ENCODE data around the gene ZNF324. TPM values are rescaled to one million over a fixed set of nuclear protein-coding genes. Genes with fewer than 3 reads are reported as not detected.

Gene ZNF324
- total and polyA plus RNA-seq, 2 of the 13 experiments (the other 11 are each of a cell fraction or from before 2014, with no cell fraction given): 1.1 to 4.7 TPM

- TF ChIP-seq, protein P1, sequence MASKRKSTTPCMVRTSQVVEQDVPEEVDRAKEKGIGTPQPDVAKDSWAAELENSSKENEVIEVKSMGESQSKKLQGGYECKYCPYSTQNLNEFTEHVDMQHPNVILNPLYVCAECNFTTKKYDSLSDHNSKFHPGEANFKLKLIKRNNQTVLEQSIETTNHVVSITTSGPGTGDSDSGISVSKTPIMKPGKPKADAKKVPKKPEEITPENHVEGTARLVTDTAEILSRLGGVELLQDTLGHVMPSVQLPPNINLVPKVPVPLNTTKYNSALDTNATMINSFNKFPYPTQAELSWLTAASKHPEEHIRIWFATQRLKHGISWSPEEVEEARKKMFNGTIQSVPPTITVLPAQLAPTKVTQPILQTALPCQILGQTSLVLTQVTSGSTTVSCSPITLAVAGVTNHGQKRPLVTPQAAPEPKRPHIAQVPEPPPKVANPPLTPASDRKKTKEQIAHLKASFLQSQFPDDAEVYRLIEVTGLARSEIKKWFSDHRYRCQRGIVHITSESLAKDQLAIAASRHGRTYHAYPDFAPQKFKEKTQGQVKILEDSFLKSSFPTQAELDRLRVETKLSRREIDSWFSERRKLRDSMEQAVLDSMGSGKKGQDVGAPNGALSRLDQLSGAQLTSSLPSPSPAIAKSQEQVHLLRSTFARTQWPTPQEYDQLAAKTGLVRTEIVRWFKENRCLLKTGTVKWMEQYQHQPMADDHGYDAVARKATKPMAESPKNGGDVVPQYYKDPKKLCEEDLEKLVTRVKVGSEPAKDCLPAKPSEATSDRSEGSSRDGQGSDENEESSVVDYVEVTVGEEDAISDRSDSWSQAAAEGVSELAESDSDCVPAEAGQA (IDR thresholded peaks at IDR 0.05; ENCODE audit: low read depth): no peak
- TF ChIP-seq, protein P1 (CRISPR knock-in tag; IDR thresholded peaks at IDR 0.05; ENCODE audit: borderline replicate concordance): no peak
- no peak for TF ChIP-seq ZNF569 (CRISPR knock-in tag; IDR thresholded peaks at IDR 0.05; ENCODE audit: borderline replicate concordance)
- TF ChIP-seq POLR2G (IDR thresholded peaks at IDR 0.05; ENCODE audit: low read depth, low read length): peak; percentile 65; the same call in 1 of the 2 replicates
- TF ChIP-seq, protein P2, sequence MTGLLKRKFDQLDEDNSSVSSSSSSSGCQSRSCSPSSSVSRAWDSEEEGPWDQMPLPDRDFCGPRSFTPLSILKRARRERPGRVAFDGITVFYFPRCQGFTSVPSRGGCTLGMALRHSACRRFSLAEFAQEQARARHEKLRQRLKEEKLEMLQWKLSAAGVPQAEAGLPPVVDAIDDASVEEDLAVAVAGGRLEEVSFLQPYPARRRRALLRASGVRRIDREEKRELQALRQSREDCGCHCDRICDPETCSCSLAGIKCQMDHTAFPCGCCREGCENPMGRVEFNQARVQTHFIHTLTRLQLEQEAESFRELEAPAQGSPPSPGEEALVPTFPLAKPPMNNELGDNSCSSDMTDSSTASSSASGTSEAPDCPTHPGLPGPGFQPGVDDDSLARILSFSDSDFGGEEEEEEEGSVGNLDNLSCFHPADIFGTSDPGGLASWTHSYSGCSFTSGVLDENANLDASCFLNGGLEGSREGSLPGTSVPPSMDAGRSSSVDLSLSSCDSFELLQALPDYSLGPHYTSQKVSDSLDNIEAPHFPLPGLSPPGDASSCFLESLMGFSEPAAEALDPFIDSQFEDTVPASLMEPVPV (CRISPR knock-in tag; IDR thresholded peaks at IDR 0.05): no peak
- peak; percentile 21; the same call in 1 of the 2 replicates for TF ChIP-seq ZNF362 (CRISPR knock-in tag; IDR thresholded peaks at IDR 0.05; ENCODE audit: borderline replicate concordance)
- no peak for TF ChIP-seq ZEB1 (IDR thresholded peaks at IDR 0.05; ENCODE audit: insufficient replicate concordance, low read depth)
- no peak for TF ChIP-seq ELF4 (CRISPR knock-in tag; IDR thresholded peaks at IDR 0.05; ENCODE audit: borderline replicate concordance)
- no peak for TF ChIP-seq ZNF326 (CRISPR knock-in tag; IDR thresholded peaks at IDR 0.05; ENCODE audit: borderline replicate concordance)
- peak; percentile 76 for TF ChIP-seq CREM (IDR thresholded peaks at IDR 0.05)
- TF ChIP-seq CREM (CRISPR knock-in tag; IDR thresholded peaks at IDR 0.05): no peak
- TF ChIP-seq PAXIP1 (CRISPR knock-in tag; conservative IDR thresholded peaks at IDR 0.05): peak; percentile 14; the same call in 1 of the 2 replicates
- TF ChIP-seq FOXO1 (CRISPR knock-in tag; IDR thresholded peaks at IDR 0.05): no peak; the same call in 1 of the 2 replicates
- no peak for TF ChIP-seq ZNF644 (CRISPR knock-in tag; IDR thresholded peaks at IDR 0.05; ENCODE audit: low read depth)
Observed at GRCh38 chr19:58451358-58452101, 15.3 kb upstream of the ZNF324 start, which contains the start of gene ZNF324B (continued).
